ENCODE data around the gene FUBP1.

Gene FUBP1

DNA sequence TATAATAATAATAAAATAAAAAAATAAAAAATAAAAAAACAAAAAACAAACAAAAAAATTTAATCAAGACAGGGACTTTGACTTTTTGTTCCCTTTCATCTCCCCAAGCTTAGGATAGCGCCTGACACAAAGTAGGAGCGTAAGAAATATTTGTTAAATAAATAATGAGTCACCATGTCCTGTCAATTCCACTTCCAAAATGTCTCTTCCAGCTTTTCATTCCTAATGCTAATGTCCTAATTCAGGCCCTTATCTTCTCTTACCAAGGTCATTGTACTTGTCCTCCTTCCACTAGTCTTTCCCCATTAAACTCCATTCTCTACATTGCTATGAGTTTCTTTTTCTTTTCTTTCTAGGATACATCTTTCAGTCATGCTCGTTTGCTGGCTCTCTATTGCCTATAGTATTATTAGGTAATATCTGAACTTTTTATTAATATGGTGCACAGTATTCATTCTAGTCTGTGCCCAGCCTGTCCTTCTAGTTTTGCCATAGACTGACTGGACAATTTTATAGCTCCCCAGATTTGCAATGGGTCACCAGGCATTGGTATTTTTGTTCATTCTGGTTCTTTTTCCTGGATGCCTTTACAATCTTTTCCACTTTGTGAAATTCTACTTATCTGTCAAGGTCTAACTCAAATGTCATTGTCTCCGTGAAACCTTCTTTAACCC lies 79.1 kb downstream of the FUBP1 start:
- Histone ChIP-seq H3K4me3 (ENCODE audit: low read depth, low read length) (no peak overlapping the region), H3K27me3 (ENCODE audit: control insufficient read depth, insufficient read depth, low read length) (no peaks in the 10 kb centered on the region), H3K9ac (no peak overlapping the region), H3K4me2 (ENCODE audit: low read length) (no peak overlapping the region), H3K79me2 (no peaks in the 10 kb centered on the region), H3K9me3 (ENCODE audit: control insufficient read depth, low read length) (no peaks in the 10 kb centered on the region), H2AFZ (no peak overlapping the region), H3K36me3 (ENCODE audit: control insufficient read depth, insufficient read depth, low read length) (no peaks in the 10 kb centered on the region), H3K4me1 (no peaks in the 10 kb centered on the region), H3K27ac (no peak overlapping the region)
- no peak for TF ChIP-seq CTCF (IDR thresholded peaks at IDR 0.05)

Measured in parathyroid adenoma (tissue), 2 donors.